Astrocyte (in vitro differentiated cells and primary cell): Measurements from ENCODE around the gene PRSS38.

Experiments used
- EZH2 ChIP-seq: IDR thresholded peaks from 2 replicates; pipeline ENCODE4 v1.6.1; 2012; ENCODE audit warnings: mild to moderate bottlenecking, low read length, inconsistent platforms; ENCODE audit not compliant: insufficient read depth
- TF ChIP-seq, protein P1 (sequence below): IDR thresholded peaks from 2 replicates; pipeline ENCODE4 v1.5.1; 2011; ENCODE audit warnings: low read depth, mild to moderate bottlenecking, inconsistent platforms, low read length, moderate library complexity; ENCODE audit not compliant: insufficient read depth

DNA sequence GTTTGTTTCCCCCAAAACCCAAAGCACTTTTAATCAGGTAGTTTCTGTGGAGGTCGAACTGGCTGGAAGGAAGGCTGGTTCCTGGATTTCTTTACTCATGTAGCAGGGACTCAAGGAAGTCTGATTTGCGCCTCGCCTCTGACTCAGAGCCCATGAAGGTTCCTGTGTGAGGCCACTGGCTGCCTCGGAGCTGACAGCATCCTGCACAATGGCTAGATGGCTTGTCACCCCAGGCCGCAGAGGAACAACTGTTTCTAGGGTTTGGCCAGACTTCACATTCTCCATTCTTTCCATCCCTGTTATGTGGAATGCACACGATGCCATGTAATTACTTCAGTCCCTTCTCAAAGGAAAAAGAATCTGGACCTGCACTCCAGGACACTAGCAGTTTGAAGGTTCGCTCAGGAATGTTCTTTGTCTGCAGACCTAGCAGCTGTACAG is 39.1 kb upstream of the PRSS38 start:
- TF ChIP-seq, protein P1, sequence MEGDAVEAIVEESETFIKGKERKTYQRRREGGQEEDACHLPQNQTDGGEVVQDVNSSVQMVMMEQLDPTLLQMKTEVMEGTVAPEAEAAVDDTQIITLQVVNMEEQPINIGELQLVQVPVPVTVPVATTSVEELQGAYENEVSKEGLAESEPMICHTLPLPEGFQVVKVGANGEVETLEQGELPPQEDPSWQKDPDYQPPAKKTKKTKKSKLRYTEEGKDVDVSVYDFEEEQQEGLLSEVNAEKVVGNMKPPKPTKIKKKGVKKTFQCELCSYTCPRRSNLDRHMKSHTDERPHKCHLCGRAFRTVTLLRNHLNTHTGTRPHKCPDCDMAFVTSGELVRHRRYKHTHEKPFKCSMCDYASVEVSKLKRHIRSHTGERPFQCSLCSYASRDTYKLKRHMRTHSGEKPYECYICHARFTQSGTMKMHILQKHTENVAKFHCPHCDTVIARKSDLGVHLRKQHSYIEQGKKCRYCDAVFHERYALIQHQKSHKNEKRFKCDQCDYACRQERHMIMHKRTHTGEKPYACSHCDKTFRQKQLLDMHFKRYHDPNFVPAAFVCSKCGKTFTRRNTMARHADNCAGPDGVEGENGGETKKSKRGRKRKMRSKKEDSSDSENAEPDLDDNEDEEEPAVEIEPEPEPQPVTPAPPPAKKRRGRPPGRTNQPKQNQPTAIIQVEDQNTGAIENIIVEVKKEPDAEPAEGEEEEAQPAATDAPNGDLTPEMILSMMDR = no peak
- TF ChIP-seq EZH2 = no peak
